Activated T-helper 17 cell treated with anti-CD3 and anti-CD28 coated beads, Interleukin-2, amount 50 U/mL, for 72 hours (primary cell): ENCODE results near the gene SLC39A11. TPM values are rescaled to one million over a fixed set of nuclear protein-coding genes. Genes with fewer than 3 reads are reported as not detected.

Experiments
- ATAC-seq: fragments of 150-1000 bp; cut with Tn5 transposase; replicated peaks from 2 replicates; pipeline ENCODE4 v1.10.0; 2021; ENCODE audit warnings: mild to moderate bottlenecking, moderate library complexity
- H3K27ac Mint-ChIP-seq: one replicate; pipeline ENCODE4 v1.8.0; 2022; ENCODE audit warnings: mixed read lengths
- H3K27me3 Mint-ChIP-seq: one replicate; pipeline ENCODE4 v1.8.0; 2022; ENCODE audit warnings: mixed read lengths
- H3K36me3 Mint-ChIP-seq: one replicate; pipeline ENCODE4 v1.8.0; 2022; ENCODE audit warnings: low read depth, mild to moderate bottlenecking, mixed read lengths
- H3K4me1 Mint-ChIP-seq: one replicate; pipeline ENCODE4 v1.8.0; 2022; ENCODE audit warnings: mixed read lengths
- H3K4me3 Mint-ChIP-seq: one replicate; pipeline ENCODE4 v1.8.0; 2022; ENCODE audit warnings: mild to moderate bottlenecking, mixed read lengths
- H3K9me3 Mint-ChIP-seq: one replicate; pipeline ENCODE4 v1.8.0; 2022; ENCODE audit warnings: mixed read lengths
- total RNA-seq, 2 donors: library from RNA; stranded (reverse); gene quantifications; one replicate each; pipeline ENCODE4 v1.2.3, GENCODE V29; 2022

Gene SLC39A11
- total RNA-seq, 2 donors from 2014 or later = 13.1 to 19.0 TPM

DNA sequence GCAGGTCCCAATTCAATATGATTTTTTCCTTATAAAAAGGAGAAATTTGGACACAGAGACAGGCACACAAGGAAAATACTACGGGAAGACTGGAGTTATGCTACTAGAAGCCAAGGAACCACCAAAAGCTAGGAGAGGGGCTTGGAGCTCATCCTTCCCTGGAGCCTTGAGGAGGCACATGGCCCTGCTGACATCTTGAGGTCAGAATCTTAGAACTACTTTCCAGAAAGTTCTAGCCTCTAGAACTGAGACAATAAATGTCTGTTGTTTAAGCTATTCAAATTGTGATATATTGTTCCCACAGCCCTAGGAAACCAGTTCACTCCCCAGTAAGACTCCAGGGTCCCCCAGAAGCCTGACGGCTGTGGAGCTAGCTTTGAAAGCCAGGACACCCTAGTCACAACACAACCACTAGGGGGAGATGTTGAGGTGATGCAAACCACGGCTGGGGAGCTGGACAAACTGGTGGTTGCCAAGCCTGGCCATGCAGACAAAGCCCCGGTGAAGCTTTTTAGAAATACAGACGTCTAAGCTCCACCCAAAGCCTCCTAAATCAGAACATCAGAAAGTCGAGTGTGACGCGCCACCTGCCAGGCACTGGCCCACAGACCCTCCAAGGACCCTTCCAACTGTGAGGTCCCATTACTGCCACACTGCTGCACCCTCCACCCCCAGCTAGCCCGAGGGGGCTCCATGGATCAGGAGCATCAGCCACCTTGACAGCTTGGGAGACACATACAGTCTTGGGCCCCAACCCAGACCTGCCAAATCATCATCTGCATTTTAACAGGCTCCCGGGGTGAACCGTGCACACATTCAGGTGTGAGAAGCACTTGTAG lies 106.4 kb downstream of the SLC39A11 start:
- Mint-ChIP-seq H3K36me3 (no peaks in the 10 kb centered on the region), H3K4me3 (no peak overlapping the region), H3K27me3 (no peaks in the 10 kb centered on the region), H3K27ac (no peak overlapping the region), H3K9me3 (no peaks in the 10 kb centered on the region), H3K4me1 (no peaks in the 10 kb centered on the region)
- ATAC-seq = peak; percentile 83

DNA sequence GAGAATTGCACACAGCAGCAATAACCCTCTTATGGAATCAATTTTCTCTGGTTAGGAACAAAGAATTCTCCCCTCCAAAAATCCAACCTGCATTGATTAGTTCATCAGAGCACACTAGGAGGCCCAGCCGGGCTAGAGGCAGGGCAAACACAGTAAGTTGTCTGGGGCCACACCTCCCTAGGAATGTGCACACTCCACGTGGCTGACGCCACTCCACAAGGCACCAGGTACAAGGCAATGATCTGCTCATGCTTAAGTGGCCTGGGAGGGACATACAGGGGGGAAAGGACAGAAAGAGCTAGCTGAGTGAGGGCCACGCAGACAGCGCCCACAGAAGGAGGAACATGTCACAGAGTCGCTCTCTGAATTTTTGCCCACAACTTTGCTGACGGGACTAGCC lies 107.6 kb downstream of the SLC39A11 start:
- Mint-ChIP-seq H3K36me3 (no peaks in the 10 kb centered on the region), H3K9me3 (no peaks in the 10 kb centered on the region), H3K27me3 (no peaks in the 10 kb centered on the region), H3K4me1 (no peaks in the 10 kb centered on the region), H3K4me3 (no peak overlapping the region), H3K27ac (no peak overlapping the region)
- no peak for ATAC-seq

DNA sequence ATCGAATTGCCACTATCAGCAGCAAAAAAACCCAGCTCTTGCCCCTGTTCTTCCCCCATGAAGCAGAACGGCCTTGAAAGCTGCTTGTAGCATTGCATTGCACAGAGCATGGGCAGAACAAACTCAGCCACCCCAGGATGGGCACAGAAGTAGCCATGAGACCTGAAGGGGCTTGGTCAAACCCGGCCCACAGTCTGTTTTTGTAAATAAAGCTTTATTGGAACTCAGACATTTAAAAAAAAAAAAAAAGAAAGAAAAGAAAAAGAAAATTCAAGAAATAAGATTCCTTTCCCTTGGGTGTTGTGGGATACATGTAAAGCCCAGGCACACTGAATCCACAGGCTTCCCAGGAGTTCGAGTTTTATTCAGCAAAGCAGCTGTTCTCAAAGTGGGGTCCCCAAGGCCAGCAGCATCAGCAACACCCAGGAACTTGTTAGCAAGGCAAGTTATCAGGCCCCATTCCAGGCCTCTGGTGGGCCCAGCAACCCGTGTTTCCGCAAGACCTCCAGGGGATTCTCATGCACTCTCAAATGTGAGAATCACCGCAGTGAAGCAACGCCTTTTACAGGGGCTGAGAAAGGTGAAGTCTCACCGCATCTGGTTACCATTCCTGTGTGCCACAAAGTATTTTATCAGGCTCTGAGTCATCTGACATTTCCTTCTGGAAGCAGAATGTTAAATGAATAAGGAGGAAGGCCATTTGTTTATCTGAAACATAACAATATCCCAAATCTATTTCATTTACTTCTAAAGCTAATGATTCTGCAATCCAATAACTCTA lies 108.2 kb downstream of the SLC39A11 start:
- Mint-ChIP-seq H3K27ac (no peak overlapping the region), H3K36me3 (no peaks in the 10 kb centered on the region), H3K4me3 (no peak overlapping the region), H3K9me3 (no peaks in the 10 kb centered on the region), H3K4me1 (no peaks in the 10 kb centered on the region), H3K27me3 (no peaks in the 10 kb centered on the region)
- no peak for ATAC-seq

DNA sequence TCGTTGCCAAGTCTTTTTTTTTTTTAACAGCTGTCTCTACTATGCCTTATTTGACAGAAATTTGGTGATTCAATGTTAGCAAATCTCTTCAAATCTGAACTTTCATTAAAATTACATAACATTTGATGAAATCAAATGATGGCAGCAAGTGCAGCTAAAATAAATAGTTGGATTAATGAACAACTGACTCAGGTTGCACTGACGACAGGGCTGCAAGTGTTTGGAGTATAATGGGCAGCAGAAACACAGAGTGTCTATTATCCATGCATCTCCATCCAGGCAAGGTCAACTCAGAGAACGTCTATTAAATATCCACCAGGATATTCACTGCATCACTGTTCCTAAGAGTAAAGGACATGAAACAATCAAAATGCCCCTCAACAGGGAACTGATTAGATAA lies 109.8 kb downstream of the SLC39A11 start:
- Mint-ChIP-seq H3K36me3 (no peaks in the 10 kb centered on the region), H3K9me3 (no peaks in the 10 kb centered on the region), H3K27me3 (no peaks in the 10 kb centered on the region), H3K4me3 (no peak overlapping the region), H3K4me1 (peaks cover 5% of the 10 kb centered on the region), H3K27ac (peak overlapping the region; percentile 61)
- no peak for ATAC-seq

DNA sequence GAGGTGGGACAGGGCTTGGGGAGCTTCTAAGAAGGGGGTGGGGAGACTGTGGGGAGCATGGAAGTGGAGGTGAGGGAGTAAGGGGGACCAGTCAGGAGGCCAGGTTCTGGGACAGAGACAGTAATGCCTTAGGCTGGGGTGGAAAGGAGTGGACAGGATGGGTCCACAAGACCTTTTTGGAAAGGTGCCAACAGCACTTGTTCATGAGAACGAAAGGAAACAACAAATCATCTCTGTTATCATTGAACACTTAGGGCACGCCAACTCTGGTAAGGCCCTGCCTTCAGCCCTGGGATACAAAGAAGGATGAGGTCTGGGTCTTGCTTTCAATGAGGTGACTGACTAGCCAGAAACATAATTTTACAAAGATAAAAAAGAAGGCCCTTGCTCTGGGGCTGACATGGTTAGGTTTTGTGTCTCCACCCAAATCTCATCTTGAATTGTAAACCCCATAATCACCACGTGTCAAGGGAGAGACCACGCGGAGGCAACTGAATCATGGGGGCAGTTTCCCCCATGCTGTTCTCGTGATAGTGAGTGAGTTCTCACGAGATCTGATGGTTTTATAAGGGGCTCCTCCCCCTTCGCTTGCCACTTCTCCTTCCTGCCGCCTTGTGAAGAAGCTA lies 113.8 kb downstream of the SLC39A11 start:
- H3K9me3 Mint-ChIP-seq = no peaks in the 10 kb centered on the region
- H3K4me1 Mint-ChIP-seq = peaks cover 5% of the 10 kb centered on the region
- no peak overlapping the region for H3K4me3 Mint-ChIP-seq
- H3K36me3 Mint-ChIP-seq = no peaks in the 10 kb centered on the region
- no peaks in the 10 kb centered on the region for H3K27me3 Mint-ChIP-seq
- no peak overlapping the region for H3K27ac Mint-ChIP-seq
- no peak for ATAC-seq

DNA sequence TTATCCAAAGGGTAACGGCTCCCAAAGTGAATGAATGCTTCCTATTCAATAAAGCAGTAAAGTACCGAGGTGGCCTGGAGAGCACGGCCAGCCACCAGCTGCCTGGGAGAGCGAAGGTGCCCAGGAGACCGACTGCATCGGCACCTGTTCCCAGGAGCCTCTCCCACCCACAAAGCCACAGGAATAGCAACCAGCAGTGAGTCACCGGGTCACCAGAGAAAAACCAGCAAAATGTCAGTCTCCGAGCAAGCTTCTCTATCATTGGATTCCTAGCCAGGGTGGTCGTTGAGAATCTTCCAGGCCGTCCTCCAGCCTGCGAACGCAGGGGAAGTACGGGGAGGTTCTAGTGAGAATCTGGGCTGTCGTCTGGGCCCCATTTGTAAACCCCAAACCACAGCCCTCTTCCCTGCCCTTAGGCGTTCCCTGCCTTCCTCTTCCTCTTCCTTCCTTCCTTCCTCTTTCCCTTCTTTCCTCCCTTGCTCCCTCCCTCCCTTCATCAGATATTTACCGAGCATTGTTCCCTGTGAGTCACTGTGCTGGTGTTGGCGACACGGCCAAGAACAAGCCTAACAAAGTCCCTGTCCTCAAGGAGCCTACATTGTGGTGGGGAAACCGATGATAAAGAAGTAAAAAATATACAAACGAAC lies 114.6 kb downstream of the SLC39A11 start:
- Mint-ChIP-seq H3K4me3 (no peak overlapping the region), H3K9me3 (no peaks in the 10 kb centered on the region), H3K27ac (no peak overlapping the region), H3K27me3 (no peaks in the 10 kb centered on the region), H3K36me3 (no peaks in the 10 kb centered on the region), H3K4me1 (peaks cover 5% of the 10 kb centered on the region)
- no peak for ATAC-seq

DNA sequence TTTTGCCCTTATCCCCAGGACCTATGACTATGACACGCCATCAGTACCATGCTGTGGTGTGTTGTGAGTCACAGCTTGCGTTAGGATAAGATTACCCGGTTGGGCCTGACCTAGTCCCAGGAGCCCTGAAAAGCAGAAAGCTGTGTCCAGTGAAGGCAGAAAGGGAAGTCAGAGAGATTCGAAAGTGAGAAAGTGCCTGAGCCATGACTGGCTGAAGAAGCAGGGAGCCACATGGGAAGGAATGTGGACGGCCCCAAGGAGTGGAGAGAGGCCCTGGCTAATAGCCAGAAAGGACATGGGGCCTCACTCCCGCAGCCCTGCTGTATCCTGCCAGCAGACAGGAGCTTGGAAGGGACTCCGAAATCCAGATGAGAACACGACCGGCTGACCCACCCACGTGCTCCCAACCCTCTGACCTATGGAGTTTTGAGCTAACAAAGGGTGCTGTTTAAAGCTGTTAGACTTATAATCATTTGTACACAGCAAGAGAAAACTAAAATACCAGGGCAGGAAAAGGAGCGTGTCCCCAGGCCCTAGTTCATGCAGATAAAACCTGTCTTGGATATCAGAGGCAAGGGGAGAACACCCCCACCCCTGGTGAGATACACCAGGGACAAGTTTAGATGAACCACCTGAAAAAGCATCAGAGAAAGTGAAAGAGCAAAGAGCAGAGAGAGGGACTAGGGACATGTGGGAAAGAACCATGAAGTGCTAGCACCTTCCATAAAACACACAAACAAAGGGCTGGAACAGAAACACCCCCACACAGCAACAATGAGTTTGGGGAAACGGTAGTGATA lies 115.3 kb downstream of the SLC39A11 start:
- Mint-ChIP-seq H3K36me3 (no peaks in the 10 kb centered on the region), H3K9me3 (no peaks in the 10 kb centered on the region), H3K4me1 (peaks cover 5% of the 10 kb centered on the region), H3K27ac (peak overlapping the region; percentile 0), H3K4me3 (no peak overlapping the region), H3K27me3 (no peaks in the 10 kb centered on the region)
- peak; percentile 46 for ATAC-seq

DNA sequence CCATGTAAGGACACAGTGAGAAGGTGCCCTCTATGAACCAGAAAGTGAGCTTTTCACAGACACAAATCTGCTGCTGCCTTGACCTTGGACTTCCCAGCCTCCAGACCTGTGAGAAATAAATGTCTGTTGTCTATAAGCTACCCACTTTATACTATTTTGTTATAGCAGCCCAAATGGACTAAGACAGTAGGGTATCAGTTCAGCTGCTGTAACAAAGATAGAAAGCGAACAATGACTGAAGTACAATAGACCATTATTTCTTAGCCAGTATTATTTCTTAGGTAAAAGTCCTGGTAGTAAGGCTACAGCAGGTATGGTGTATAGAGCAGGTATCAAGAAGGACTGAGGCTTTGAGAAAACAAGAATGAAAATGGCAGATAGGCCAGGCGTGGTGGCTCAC lies 117.0 kb downstream of the SLC39A11 start:
- H3K4me3 Mint-ChIP-seq = no peak overlapping the region
- ATAC-seq = no peak
- H3K36me3 Mint-ChIP-seq = no peaks in the 10 kb centered on the region
- peaks cover 5% of the 10 kb centered on the region for H3K4me1 Mint-ChIP-seq
- H3K27me3 Mint-ChIP-seq = no peaks in the 10 kb centered on the region
- no peak overlapping the region for H3K27ac Mint-ChIP-seq
- no peaks in the 10 kb centered on the region for H3K9me3 Mint-ChIP-seq

DNA sequence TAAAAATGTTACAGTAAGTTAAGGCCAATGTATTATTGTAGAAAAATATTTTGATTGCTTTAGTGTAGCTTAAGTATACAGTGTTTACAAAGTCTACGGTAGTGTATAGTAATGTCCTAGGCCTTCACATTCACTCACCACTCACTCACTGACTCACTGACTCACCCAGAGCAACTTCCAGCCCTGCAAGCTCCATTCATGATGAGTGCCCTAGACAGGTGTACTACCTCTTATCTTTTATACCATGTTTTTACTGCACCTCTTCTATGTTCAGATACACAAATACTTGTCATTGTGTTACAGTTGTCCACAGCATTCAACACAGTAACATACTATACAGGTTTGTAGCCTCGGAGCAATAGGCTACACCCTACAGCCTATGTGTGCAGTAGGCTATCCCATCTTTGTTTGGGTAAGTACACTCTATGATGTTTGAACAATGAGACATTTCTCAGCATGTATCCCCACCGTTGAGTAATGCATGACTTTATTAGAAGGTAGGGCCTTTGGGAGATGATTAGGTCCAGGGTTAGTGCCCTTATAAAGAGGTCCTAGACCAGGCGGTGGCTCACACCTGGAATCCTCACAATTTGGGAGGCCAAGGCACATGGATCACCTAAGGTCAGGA lies 117.8 kb downstream of the SLC39A11 start:
- ATAC-seq = no peak
- Mint-ChIP-seq H3K9me3 (no peaks in the 10 kb centered on the region), H3K4me1 (peaks cover 5% of the 10 kb centered on the region), H3K27me3 (no peaks in the 10 kb centered on the region), H3K36me3 (no peaks in the 10 kb centered on the region), H3K4me3 (no peak overlapping the region), H3K27ac (no peak overlapping the region)

DNA sequence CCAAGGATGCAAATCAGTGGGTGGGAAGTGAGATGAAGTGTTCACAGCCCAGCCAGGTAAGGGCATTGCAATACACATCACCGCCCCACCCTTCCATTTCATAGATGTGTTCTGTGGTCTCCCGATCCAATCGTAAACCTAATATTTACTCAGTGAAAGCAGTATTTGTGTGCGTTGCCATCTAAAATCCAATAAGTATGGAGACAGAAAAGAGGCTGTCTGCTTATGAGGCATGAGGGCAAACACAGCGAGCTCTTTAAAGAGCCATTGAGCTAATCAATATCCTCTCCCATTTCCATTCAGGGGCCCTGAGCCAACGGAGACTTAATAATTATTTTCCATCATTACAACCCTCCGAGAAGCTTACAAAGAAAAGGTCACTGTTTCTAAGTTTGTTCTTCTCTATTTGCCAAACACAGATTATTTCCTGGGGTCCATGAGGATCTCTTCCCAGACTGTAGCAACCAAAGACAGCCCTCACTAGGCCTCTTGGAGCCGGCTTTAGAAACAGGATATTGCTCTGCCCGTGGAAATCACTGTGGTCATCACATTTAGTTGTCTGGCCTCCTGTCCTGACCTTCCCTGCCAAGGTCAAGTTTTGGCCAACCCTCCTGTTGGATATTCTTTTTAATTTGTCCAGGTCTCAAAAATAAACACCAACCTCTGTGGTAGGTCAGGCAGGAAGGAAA lies 120.1 kb downstream of the SLC39A11 start:
- Mint-ChIP-seq H3K9me3 (no peaks in the 10 kb centered on the region), H3K36me3 (no peaks in the 10 kb centered on the region), H3K27ac (no peak overlapping the region), H3K4me1 (no peaks in the 10 kb centered on the region), H3K27me3 (no peaks in the 10 kb centered on the region), H3K4me3 (no peak overlapping the region)
- no peak for ATAC-seq

DNA sequence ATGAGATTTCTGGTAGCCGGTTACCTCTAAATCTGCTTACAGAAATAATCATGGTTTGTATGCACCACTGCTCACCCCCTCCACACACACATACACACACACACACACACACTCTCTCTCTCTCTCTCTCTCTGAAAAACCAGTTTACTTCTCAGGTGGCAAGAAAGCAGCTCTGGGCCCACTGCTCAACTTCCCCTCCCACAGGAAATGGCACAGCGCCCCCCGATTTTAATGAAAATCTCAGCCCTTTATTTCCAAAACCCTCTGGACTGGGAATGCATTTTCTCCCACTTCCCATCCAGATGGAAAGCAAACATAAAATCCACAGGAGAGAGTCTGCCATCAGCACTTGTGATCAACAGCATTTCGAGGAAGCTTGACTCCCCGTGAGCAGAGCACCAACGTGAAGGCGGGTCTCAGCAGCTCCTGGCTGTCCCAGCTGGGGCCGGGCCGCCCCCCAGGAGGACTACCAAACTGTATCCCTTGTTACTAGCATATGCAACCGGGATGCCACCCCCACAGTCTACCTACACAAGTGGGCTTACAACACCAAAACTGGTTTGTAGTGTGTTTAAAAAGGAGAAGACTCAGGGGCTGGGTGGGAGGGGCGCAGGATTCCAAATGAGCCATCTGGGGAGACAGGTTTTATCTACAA lies 121.1 kb downstream of the SLC39A11 start:
- Mint-ChIP-seq H3K27ac (no peak overlapping the region), H3K36me3 (no peaks in the 10 kb centered on the region), H3K9me3 (no peaks in the 10 kb centered on the region)

DNA sequence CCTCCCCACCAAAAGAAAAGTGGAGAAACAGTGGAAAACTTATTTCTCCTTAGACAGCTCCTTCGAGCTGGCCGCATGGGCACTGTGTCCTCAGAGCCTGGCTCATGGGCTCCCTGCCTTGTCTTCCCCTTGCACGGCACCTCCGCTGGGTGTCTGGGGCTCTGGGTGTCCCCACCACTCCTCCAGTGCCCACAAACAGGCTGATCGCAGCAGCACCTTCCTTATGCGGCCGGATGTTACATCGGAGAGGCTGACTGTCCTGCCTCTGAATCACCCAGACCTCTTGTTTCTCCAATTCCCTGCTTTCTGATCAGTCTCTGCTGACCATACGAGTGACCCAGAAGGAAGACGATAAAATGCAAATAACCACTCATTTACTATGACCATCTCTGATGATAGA lies 121.7 kb downstream of the SLC39A11 start:
- no peak for ATAC-seq
- Mint-ChIP-seq H3K27me3 (no peaks in the 10 kb centered on the region), H3K36me3 (no peaks in the 10 kb centered on the region), H3K27ac (no peak overlapping the region), H3K4me1 (no peaks in the 10 kb centered on the region), H3K9me3 (no peaks in the 10 kb centered on the region), H3K4me3 (no peak overlapping the region)

More for the DNA sequence above, 121.1 kb downstream of the SLC39A11 start:
- no peak overlapping the region for H3K4me3 Mint-ChIP-seq
- no peaks in the 10 kb centered on the region for H3K27me3 Mint-ChIP-seq
- no peak for ATAC-seq
- no peaks in the 10 kb centered on the region for H3K4me1 Mint-ChIP-seq

DNA sequence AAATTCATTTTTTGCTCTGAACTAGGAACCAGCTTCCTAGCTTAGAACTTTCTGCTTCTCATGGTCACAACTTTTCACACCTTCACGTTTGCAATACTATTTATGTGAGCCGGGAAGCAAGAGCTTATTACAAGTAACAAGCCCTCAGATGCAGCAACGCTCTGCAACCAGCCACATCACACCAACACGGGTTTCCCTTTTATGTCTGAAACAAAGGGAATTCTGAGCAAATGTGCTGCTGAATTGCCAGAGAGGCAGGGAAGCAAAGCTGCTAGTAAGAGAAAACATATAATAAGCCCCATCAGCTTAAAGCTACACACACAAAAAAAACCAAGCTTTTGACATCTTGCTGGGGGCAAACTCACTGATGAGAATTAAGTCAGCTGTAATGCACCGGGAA lies 122.2 kb downstream of the SLC39A11 start:
- no peaks in the 10 kb centered on the region for H3K9me3 Mint-ChIP-seq
- no peak overlapping the region for H3K27ac Mint-ChIP-seq
- H3K36me3 Mint-ChIP-seq = no peaks in the 10 kb centered on the region
- no peak for ATAC-seq
- H3K4me1 Mint-ChIP-seq = no peaks in the 10 kb centered on the region
- no peak overlapping the region for H3K4me3 Mint-ChIP-seq
- no peaks in the 10 kb centered on the region for H3K27me3 Mint-ChIP-seq
